ENCODE results near the gene GDPD3. TPM values are rescaled to one million over a fixed set of nuclear protein-coding genes. Genes with fewer than 3 reads are reported as not detected.

The GDPD3 gene
- total RNA-seq, 1 donor from 2014 or later = not detected

DNA sequence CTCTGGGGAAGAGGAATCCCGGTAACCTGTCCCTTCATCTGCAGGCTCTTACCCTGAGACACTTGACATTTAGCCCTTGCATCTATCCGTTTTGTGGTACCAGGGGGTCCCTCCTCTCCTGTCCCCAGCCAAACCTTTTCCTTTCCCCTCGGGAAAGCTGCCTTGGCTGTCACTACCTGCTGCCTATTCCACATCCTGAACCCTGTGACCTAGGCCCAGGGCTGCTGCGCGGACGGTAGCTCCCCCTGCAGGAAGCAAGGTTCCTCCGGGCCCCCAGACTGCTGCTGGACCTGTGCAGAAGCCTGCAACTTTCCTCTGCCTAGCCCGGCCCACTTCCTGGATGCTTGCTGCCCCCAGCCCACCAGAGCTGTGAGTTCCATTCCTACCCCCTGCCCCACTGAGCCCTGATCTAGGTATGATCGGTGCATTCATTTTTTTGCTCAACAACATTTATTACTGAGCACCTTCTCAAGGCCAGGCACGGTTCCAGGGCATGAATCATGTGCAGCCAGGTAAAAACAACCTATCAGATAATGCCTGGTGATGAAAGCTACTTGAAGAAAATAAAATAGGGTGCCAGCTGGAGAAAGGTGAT, 58.3 kb downstream of the GDPD3 start:
- DNase-seq (ENCODE audit: low spot score) = no peak

Other genes with a start within 250 kb of the GDPD3 start
- 12.5 TPM for gene SEZ6L2, start 214.0 kb downstream of the GDPD3 start, total RNA-seq (ENCODE audit: insufficient read depth, low replicate concordance)
- not detected for gene ASPHD1, start 213.0 kb downstream of the GDPD3 start, total RNA-seq (ENCODE audit: insufficient read depth, low replicate concordance)
- 9.4 TPM for gene KCTD13, start 187.3 kb downstream of the GDPD3 start, total RNA-seq (ENCODE audit: insufficient read depth, low replicate concordance)
- 26.7 TPM for gene TMEM219, start 151.5 kb downstream of the GDPD3 start, total RNA-seq (ENCODE audit: insufficient read depth, low replicate concordance)
- 31.8 TPM for gene TAOK2, start 139.7 kb downstream of the GDPD3 start, total RNA-seq (ENCODE audit: insufficient read depth, low replicate concordance)
- 1.4 TPM for gene HIRIP3, start 117.9 kb downstream of the GDPD3 start, total RNA-seq (ENCODE audit: insufficient read depth, low replicate concordance)
- 8.9 TPM for gene INO80E, start 117.3 kb downstream of the GDPD3 start, total RNA-seq (ENCODE audit: insufficient read depth, low replicate concordance)
- 0.48 TPM for gene DOC2A, start 102.5 kb downstream of the GDPD3 start, total RNA-seq (ENCODE audit: insufficient read depth, low replicate concordance)
- gene C16orf92, start 90.3 kb downstream of the GDPD3 start, total RNA-seq (ENCODE audit: insufficient read depth, low replicate concordance) = 8.9 TPM
- gene TLCD3B, start 82.3 kb downstream of the GDPD3 start, total RNA-seq (ENCODE audit: insufficient read depth, low replicate concordance) = not detected
- gene ALDOA, start 47.8 kb downstream of the GDPD3 start, total RNA-seq (ENCODE audit: insufficient read depth, low replicate concordance) = 321 TPM
- gene PPP4C, start 37.5 kb downstream of the GDPD3 start, total RNA-seq (ENCODE audit: insufficient read depth, low replicate concordance) = 46.5 TPM
- gene TBX6, start 21.6 kb downstream of the GDPD3 start, total RNA-seq (ENCODE audit: insufficient read depth, low replicate concordance) = 0.48 TPM
- gene YPEL3, start 17.3 kb downstream of the GDPD3 start, total RNA-seq (ENCODE audit: insufficient read depth, low replicate concordance) = 23.6 TPM
- 23.8 TPM for gene MAPK3, start 9.7 kb upstream of the GDPD3 start, total RNA-seq (ENCODE audit: insufficient read depth, low replicate concordance)
- gene CORO1A, start 70.1 kb upstream of the GDPD3 start, total RNA-seq (ENCODE audit: insufficient read depth, low replicate concordance) = 22.9 TPM
- 110 TPM for gene BOLA2B, start 80.1 kb upstream of the GDPD3 start, total RNA-seq (ENCODE audit: insufficient read depth, low replicate concordance)
- gene SLX1A, start 80.3 kb upstream of the GDPD3 start, total RNA-seq (ENCODE audit: insufficient read depth, low replicate concordance) = 10.8 TPM
- gene SULT1A3, start 85.7 kb upstream of the GDPD3 start, total RNA-seq (ENCODE audit: insufficient read depth, low replicate concordance) = 5.1 TPM
- gene NPIPB13, start 134.9 kb upstream of the GDPD3 start, total RNA-seq (ENCODE audit: insufficient read depth, low replicate concordance) = 0.24 TPM
- 20.9 TPM for gene CD2BP2, start 241.8 kb upstream of the GDPD3 start, total RNA-seq (ENCODE audit: insufficient read depth, low replicate concordance)

Measured in umbilical cord (tissue), 2 donors.